BE2C (cell line): ENCODE measurements around the gene COL16A1.

Experiments
- DNase-seq: peaks from one replicate; pipeline ENCODE4 v3.0.0-alpha.2; 2020
- H3K27me3 ChIP-seq: fragments of 250-450 bp; sonication (Bioruptor Pico); 2 replicates; pipeline ENCODE4 v1.5.1; 2020; ENCODE audit warnings: mild to moderate bottlenecking
- H3K36me3 ChIP-seq: fragments of 250-450 bp; sonication (Bioruptor Pico); 2 replicates; pipeline ENCODE4 v1.5.1; 2020; ENCODE audit warnings: mild to moderate bottlenecking
- H3K4me1 ChIP-seq: fragments of 250-450 bp; sonication (Bioruptor Pico); 2 replicates; pipeline ENCODE4 v1.5.1; 2020
- H3K4me3 ChIP-seq: 2 replicates; pipeline ENCODE4 v1.5.1; 2011; ENCODE audit warnings: low read depth, low read length
- H3K9me3 ChIP-seq: fragments of 250-450 bp; sonication (Bioruptor Pico); 2 replicates; pipeline ENCODE4 v1.5.1; 2020
- TF ChIP-seq, protein P1 (sequence below): IDR thresholded peaks from 2 replicates; pipeline ENCODE4 v1.5.1; 2012; ENCODE audit warnings: mild to moderate bottlenecking, low read depth, low read length

COL16A1 gene

DNA sequence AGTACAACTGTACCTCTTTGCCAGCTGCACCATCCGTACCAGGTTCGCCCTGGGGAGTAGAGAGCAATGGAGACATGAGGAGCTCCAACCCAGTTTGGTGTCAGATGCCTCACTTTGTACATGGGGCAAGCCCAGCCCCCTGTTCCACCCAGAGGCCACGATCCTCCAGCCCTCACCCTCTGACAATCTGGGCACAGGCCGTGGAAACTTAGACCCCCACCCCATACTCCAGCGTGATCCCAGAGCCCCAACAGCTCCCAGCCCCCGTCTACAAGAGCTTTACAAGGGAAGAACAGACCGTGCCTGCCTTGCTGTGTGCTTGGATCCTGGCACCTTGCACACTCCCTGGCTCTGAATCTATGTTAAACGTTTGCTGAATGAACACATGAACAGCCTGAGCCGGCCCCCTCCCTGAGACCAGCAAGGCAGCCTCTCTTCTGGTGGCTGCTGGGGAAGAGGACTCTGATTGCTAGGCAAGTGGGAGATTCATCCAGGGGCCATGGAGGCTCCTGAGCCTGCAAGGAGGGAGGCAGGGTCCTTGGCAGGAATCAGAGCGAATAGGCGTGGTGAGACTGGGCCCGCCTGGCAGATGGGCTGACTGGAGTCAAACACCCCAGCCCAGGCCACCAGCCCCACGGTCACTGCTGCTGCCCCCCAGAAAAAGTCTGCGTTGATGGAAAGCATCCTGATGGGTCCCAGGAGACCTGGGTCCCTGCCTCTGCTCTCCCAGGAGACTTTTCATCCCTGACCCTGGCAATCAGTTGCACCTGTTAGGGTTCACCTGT is 46.6 kb downstream of the COL16A1 start:
- H3K36me3 ChIP-seq: no peaks in the 10 kb centered on the region

DNA sequence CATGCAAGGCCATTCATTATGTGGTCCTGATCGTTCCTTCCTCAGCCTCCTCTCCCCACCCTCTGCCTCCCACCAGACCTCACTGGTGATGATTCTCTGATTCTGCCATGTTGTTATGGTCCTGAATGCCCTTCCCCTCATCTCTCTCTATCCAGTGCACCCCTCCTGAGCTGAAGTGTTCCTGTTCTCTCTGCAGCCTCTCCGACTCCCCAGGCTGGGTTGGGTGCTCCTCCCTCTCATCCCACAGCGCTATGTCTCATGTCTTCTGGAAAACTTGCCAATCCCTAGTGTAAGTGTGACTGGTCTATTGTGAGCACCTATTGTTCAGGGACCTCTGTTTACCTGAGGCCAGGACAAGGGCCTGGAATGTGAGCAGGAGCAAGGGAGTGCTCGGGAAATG is 48.1 kb downstream of the COL16A1 start:
- Histone ChIP-seq H3K9me3 (no peaks in the 10 kb centered on the region), H3K36me3 (no peaks in the 10 kb centered on the region), H3K4me1 (no peaks in the 10 kb centered on the region), H3K4me3 (no peak overlapping the region), H3K27me3 (no peaks in the 10 kb centered on the region)
- TF ChIP-seq, protein P1, sequence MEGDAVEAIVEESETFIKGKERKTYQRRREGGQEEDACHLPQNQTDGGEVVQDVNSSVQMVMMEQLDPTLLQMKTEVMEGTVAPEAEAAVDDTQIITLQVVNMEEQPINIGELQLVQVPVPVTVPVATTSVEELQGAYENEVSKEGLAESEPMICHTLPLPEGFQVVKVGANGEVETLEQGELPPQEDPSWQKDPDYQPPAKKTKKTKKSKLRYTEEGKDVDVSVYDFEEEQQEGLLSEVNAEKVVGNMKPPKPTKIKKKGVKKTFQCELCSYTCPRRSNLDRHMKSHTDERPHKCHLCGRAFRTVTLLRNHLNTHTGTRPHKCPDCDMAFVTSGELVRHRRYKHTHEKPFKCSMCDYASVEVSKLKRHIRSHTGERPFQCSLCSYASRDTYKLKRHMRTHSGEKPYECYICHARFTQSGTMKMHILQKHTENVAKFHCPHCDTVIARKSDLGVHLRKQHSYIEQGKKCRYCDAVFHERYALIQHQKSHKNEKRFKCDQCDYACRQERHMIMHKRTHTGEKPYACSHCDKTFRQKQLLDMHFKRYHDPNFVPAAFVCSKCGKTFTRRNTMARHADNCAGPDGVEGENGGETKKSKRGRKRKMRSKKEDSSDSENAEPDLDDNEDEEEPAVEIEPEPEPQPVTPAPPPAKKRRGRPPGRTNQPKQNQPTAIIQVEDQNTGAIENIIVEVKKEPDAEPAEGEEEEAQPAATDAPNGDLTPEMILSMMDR: no peak
- DNase-seq: no peak

More for the DNA sequence above, 46.6 kb downstream of the COL16A1 start:
- TF ChIP-seq, protein P1: no peak
- Histone ChIP-seq H3K4me3 (no peak overlapping the region), H3K4me1 (no peaks in the 10 kb centered on the region), H3K9me3 (no peaks in the 10 kb centered on the region), H3K27me3 (no peaks in the 10 kb centered on the region)
- no peak for DNase-seq

DNA sequence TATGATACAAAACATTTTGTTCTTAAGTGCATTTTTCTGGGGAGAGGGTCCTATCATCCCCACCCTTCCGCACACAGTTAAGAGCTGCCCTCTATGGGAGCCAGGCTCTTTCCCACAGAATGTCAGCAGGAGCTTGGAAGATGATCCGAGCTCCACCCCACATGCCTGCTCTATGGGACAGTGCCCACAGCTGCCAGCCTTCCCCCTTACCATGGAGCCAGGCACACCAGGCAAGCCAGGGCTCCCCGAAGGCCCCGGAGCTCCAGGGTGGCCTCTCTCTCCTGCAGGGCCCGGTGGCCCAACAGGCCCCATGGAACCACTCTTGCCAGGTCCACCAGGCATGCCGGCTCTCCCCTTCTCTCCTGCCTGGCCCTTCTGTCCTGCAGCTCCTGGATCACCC is 48.7 kb downstream of the COL16A1 start:
- Histone ChIP-seq H3K4me3 (no peak overlapping the region), H3K27me3 (no peaks in the 10 kb centered on the region), H3K9me3 (no peaks in the 10 kb centered on the region), H3K4me1 (no peaks in the 10 kb centered on the region), H3K36me3 (no peaks in the 10 kb centered on the region)
- no peak for DNase-seq
- TF ChIP-seq, protein P1: no peak

DNA sequence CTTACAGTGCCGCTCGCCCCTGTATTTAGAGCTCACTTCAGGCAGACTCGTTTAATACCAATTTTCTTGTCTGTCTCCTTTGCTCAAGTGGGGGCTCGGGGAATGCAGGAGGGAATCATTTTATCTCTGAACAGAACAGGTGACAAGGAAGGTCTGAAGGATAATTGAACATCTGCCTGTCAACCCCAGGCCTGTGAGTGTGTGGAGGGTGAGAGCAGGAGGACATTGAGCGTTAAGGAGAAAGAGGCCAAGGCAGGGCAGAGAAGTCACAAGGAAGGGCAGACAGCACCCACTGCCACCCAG is 49.4 kb downstream of the COL16A1 start:
- Histone ChIP-seq H3K27me3 (no peaks in the 10 kb centered on the region), H3K36me3 (no peaks in the 10 kb centered on the region), H3K4me3 (no peak overlapping the region), H3K9me3 (no peaks in the 10 kb centered on the region), H3K4me1 (no peaks in the 10 kb centered on the region)
- no peak for DNase-seq
- TF ChIP-seq, protein P1: no peak

DNA sequence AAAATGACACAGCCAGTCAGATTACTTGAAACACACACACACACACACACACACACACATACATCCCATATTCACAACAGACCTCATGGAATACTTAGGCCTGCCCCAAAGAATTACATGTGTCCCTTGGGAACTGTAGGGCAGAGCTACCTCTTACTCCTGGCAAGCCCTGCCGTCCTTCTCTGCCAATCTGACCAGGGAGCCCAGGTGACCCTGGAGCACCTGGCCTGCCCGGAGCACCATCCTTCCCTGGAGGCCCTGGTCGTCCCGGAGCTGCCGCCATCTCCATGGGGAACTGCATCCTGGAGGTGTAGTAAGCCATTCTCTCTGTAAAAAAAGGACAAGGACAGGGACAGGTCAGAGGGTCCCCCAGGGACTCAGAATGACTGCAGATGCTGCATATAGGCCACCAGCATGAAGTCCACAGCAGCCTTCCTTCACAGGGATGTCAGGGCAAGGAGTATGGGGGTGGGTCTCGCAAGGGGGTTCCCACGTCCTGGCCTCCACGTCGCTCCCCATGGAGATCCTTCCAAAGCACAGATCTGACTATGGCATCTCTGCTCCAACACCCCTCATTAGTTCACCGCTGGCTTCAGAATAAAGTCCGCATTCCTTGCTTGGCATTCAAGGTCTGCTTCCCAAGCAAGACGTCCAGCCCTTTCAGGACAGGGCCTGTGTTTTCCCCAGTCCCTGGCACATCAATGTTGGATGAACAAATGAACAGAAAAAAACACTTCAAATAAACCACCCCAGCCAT is 49.9 kb downstream of the COL16A1 start:
- Histone ChIP-seq H3K36me3 (no peaks in the 10 kb centered on the region), H3K4me3 (no peak overlapping the region), H3K27me3 (no peaks in the 10 kb centered on the region), H3K9me3 (no peaks in the 10 kb centered on the region), H3K4me1 (no peaks in the 10 kb centered on the region)
- TF ChIP-seq, protein P1: no peak
- no peak for DNase-seq

DNA sequence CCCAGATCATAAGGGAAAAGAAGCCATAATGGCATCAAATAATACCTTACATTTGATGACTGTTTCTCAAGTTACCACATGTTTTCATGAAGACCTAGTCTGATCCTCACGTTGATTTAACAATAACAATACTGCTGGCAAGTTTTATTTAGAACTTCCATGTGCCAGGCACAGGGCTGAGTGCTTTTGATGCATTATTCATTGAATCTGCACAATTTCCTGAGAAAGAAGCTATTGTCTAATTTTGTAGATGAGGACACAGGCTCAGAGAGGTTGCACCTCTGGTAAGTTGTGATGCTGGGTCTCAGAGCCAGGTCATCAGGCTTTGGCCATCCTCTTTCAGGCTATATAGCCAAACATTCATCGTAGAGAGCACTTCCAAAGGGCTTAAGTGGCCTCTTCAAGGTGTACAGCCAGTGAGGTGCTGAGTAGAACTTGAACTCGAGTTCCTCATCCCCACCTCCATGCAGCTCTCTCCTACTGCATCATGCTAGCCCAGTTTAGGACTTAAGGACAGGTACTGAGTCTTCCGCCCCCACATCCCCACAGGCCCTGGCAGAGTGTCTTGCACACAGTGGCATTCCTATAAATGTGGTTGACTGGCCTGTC is 50.8 kb downstream of the COL16A1 start:
- Histone ChIP-seq H3K36me3 (no peaks in the 10 kb centered on the region), H3K4me1 (no peaks in the 10 kb centered on the region), H3K9me3 (no peaks in the 10 kb centered on the region), H3K4me3 (no peak overlapping the region), H3K27me3 (no peaks in the 10 kb centered on the region)
- TF ChIP-seq, protein P1: no peak
- no peak for DNase-seq
